ENCODE data around the gene LRRC75A. TPM values are rescaled to one million over a fixed set of nuclear protein-coding genes. Genes with fewer than 3 reads are reported as not detected.
A peak's percentile ranks its signal among the peaks of the same experiment; 100 is the strongest.

The LRRC75A gene
- total and polyA plus RNA-seq, 2 of the 13 experiments (the other 11 are each of a cell fraction or from before 2014, with no cell fraction given) = 0.03 TPM; not detected in 1

DNA sequence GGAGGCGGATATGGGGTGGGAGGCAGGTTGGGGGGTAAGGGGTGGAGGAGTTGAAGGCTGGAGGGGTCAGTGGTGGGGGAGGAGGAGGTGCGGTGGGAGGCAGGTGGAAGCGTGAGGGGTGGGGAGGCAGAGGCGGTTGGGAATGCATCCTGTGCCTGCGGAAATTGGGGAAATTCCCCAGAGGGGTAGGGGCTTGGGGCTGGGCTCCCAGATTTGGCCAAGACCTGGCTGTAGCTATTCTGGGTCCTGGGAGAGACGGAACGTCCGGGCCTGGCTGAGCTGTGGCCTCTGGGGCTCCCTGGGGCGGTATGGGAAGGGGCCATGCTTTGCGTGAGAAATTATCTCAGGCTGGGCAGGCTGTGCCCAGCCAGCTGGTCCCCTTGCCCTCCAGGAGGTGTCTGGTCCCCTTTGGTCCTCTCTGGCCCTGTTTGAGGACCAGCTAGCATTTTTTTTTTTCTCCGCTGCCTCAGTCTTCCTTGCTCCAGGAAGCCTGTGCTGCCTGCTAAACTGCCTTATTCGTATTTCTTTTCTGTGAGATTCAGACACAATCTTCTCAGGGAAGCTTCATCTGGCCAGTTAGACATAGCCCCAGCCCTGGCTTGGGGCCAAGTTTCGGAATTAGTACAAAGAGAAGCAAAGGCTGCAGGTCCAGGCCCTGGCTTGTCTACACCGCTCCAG lies 83.9 kb downstream of the LRRC75A start (continued):
- TF ChIP-seq TCF12 (IDR thresholded peaks at IDR 0.05) = no peak
- TF ChIP-seq TCF12 (CRISPR knock-in tag; IDR thresholded peaks at IDR 0.05) = no peak
- no peak for TF ChIP-seq NCOA5 (CRISPR knock-in tag; IDR thresholded peaks at IDR 0.05)
- no peak for TF ChIP-seq ATF7 (IDR thresholded peaks at IDR 0.05)
- no peak for TF ChIP-seq ATF7 (CRISPR knock-in tag; IDR thresholded peaks at IDR 0.05)
- TF ChIP-seq HOXD1 (CRISPR knock-in tag; IDR thresholded peaks at IDR 0.05) = no peak
- TF ChIP-seq, protein P1, sequence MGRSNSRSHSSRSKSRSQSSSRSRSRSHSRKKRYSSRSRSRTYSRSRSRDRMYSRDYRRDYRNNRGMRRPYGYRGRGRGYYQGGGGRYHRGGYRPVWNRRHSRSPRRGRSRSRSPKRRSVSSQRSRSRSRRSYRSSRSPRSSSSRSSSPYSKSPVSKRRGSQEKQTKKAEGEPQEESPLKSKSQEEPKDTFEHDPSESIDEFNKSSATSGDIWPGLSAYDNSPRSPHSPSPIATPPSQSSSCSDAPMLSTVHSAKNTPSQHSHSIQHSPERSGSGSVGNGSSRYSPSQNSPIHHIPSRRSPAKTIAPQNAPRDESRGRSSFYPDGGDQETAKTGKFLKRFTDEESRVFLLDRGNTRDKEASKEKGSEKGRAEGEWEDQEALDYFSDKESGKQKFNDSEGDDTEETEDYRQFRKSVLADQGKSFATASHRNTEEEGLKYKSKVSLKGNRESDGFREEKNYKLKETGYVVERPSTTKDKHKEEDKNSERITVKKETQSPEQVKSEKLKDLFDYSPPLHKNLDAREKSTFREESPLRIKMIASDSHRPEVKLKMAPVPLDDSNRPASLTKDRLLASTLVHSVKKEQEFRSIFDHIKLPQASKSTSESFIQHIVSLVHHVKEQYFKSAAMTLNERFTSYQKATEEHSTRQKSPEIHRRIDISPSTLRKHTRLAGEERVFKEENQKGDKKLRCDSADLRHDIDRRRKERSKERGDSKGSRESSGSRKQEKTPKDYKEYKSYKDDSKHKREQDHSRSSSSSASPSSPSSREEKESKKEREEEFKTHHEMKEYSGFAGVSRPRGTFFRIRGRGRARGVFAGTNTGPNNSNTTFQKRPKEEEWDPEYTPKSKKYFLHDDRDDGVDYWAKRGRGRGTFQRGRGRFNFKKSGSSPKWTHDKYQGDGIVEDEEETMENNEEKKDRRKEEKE (IDR thresholded peaks at IDR 0.05) = no peak
- TF ChIP-seq, protein P2, sequence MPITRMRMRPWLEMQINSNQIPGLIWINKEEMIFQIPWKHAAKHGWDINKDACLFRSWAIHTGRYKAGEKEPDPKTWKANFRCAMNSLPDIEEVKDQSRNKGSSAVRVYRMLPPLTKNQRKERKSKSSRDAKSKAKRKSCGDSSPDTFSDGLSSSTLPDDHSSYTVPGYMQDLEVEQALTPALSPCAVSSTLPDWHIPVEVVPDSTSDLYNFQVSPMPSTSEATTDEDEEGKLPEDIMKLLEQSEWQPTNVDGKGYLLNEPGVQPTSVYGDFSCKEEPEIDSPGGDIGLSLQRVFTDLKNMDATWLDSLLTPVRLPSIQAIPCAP (CRISPR knock-in tag; IDR thresholded peaks at IDR 0.05; ENCODE audit: low read depth) = no peak
- no peak for TF ChIP-seq RAD51 (IDR thresholded peaks at IDR 0.05; ENCODE audit: borderline replicate concordance)
- TF ChIP-seq, protein P3, sequence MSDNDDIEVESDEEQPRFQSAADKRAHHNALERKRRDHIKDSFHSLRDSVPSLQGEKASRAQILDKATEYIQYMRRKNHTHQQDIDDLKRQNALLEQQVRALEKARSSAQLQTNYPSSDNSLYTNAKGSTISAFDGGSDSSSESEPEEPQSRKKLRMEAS (IDR thresholded peaks at IDR 0.05) = no peak
- TF ChIP-seq SMARCE1 (IDR thresholded peaks at IDR 0.05; ENCODE audit: borderline replicate concordance) = no peak
- TF ChIP-seq ZFY (CRISPR knock-in tag; IDR thresholded peaks at IDR 0.05) = 0 out of 2 replicates have a peak, but pooled peaks have one; percentile 24
- peak; percentile 72; the same call in 1 of the 2 replicates for TF ChIP-seq HNRNPL (IDR thresholded peaks at IDR 0.05; ENCODE audit: low read depth, low read length)
- TF ChIP-seq, protein P4, sequence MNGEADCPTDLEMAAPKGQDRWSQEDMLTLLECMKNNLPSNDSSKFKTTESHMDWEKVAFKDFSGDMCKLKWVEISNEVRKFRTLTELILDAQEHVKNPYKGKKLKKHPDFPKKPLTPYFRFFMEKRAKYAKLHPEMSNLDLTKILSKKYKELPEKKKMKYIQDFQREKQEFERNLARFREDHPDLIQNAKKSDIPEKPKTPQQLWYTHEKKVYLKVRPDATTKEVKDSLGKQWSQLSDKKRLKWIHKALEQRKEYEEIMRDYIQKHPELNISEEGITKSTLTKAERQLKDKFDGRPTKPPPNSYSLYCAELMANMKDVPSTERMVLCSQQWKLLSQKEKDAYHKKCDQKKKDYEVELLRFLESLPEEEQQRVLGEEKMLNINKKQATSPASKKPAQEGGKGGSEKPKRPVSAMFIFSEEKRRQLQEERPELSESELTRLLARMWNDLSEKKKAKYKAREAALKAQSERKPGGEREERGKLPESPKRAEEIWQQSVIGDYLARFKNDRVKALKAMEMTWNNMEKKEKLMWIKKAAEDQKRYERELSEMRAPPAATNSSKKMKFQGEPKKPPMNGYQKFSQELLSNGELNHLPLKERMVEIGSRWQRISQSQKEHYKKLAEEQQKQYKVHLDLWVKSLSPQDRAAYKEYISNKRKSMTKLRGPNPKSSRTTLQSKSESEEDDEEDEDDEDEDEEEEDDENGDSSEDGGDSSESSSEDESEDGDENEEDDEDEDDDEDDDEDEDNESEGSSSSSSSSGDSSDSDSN (CRISPR knock-in tag; IDR thresholded peaks at IDR 0.05) = no peak
- TF ChIP-seq, protein P5, sequence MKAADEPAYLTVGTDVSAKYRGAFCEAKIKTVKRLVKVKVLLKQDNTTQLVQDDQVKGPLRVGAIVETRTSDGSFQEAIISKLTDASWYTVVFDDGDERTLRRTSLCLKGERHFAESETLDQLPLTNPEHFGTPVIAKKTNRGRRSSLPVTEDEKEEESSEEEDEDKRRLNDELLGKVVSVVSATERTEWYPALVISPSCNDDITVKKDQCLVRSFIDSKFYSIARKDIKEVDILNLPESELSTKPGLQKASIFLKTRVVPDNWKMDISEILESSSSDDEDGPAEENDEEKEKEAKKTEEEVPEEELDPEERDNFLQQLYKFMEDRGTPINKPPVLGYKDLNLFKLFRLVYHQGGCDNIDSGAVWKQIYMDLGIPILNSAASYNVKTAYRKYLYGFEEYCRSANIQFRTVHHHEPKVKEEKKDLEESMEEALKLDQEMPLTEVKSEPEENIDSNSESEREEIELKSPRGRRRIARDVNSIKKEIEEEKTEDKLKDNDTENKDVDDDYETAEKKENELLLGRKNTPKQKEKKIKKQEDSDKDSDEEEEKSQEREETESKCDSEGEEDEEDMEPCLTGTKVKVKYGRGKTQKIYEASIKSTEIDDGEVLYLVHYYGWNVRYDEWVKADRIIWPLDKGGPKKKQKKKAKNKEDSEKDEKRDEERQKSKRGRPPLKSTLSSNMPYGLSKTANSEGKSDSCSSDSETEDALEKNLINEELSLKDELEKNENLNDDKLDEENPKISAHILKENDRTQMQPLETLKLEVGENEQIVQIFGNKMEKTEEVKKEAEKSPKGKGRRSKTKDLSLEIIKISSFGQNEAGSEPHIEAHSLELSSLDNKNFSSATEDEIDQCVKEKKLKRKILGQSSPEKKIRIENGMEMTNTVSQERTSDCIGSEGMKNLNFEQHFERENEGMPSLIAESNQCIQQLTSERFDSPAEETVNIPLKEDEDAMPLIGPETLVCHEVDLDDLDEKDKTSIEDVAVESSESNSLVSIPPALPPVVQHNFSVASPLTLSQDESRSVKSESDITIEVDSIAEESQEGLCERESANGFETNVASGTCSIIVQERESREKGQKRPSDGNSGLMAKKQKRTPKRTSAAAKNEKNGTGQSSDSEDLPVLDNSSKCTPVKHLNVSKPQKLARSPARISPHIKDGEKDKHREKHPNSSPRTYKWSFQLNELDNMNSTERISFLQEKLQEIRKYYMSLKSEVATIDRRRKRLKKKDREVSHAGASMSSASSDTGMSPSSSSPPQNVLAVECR (CRISPR knock-in tag; IDR thresholded peaks at IDR 0.05; ENCODE audit: borderline replicate concordance) = no peak
- no peak for TF ChIP-seq IKZF4 (CRISPR knock-in tag; IDR thresholded peaks at IDR 0.05; ENCODE audit: borderline replicate concordance, low read depth, not compliant biosample characterization)
- TF ChIP-seq ZFX (CRISPR knock-in tag; IDR thresholded peaks at IDR 0.05; ENCODE audit: low read depth) = peak; percentile 38; the same call in 1 of the 2 replicates
- TF ChIP-seq MED13 (CRISPR knock-in tag; IDR thresholded peaks at IDR 0.05) = no peak
- peak; percentile 54; the same call in 1 of the 2 replicates for TF ChIP-seq NFIC (IDR thresholded peaks at IDR 0.05; ENCODE audit: low read length)
- no peak for TF ChIP-seq RXRA (CRISPR knock-in tag; IDR thresholded peaks at IDR 0.05)
- TF ChIP-seq RFX1 (IDR thresholded peaks at IDR 0.05) = no peak
